NB4 (cell line): ENCODE data around the gene RPL10A.

Experiments
- MYC ChIP-seq: IDR thresholded peaks from 2 replicates; pipeline ENCODE4 v1.6.1; 2011; ENCODE audit warnings: low read depth, low read length
- POLR2A ChIP-seq: IDR thresholded peaks from 2 replicates; pipeline ENCODE4 v1.6.1; 2011; ENCODE audit warnings: mild to moderate bottlenecking; ENCODE audit not compliant: insufficient read length; ENCODE audit errors: extremely low read depth
- TF ChIP-seq, protein P1 (sequence below): IDR thresholded peaks from one replicate; pipeline ENCODE4 v1.5.1; 2012; ENCODE audit warnings: low read depth, low read length
- TF ChIP-seq, protein P2 (sequence below): IDR thresholded peaks from 2 replicates; pipeline ENCODE4 v1.6.1; 2011; ENCODE audit warnings: low read depth, low read length

DNA sequence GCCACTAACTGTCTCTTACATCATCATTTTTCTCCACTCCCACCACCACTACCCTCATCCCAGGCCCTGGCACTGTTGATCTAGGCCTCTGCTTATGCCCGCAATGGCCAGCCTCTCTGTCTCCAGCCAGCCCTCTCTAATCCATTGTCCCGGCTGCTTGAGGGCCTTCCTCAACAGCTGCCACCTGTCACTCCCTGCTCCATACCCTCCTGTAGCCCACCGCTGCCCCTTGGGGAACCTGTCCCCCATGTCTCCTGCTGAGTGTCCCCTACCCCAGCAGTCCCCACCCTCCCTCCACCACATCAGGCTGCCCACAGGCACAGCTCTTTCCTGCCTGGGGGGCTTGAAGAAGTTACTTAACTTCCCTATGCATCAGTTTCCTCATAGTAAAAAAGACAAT is 15.3 kb downstream of the RPL10A start:
- TF ChIP-seq, protein P1, sequence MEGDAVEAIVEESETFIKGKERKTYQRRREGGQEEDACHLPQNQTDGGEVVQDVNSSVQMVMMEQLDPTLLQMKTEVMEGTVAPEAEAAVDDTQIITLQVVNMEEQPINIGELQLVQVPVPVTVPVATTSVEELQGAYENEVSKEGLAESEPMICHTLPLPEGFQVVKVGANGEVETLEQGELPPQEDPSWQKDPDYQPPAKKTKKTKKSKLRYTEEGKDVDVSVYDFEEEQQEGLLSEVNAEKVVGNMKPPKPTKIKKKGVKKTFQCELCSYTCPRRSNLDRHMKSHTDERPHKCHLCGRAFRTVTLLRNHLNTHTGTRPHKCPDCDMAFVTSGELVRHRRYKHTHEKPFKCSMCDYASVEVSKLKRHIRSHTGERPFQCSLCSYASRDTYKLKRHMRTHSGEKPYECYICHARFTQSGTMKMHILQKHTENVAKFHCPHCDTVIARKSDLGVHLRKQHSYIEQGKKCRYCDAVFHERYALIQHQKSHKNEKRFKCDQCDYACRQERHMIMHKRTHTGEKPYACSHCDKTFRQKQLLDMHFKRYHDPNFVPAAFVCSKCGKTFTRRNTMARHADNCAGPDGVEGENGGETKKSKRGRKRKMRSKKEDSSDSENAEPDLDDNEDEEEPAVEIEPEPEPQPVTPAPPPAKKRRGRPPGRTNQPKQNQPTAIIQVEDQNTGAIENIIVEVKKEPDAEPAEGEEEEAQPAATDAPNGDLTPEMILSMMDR, result no peak
- no peak for TF ChIP-seq POLR2A
- TF ChIP-seq, protein P2, sequence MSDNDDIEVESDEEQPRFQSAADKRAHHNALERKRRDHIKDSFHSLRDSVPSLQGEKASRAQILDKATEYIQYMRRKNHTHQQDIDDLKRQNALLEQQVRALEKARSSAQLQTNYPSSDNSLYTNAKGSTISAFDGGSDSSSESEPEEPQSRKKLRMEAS, result no peak
- TF ChIP-seq MYC, result no peak
